OCI-LY7 (cell line): ENCODE data around the gene KIF15. TPM values are rescaled to one million over a fixed set of nuclear protein-coding genes. Genes with fewer than 3 reads are reported as not detected.

ENCODE experiments used
- BruUV-seq: library from RNA; stranded (reverse); fragments of 400-500 nt; replicated peaks from 2 replicates; lab custom pipeline; 2021; lab: Mats Ljungman, UMichigan
- CTCF ChIA-PET: fragments of 300-600 bp; sonication (Branson Sonifier 250); formaldehyde crosslinking; loops from one replicate; lab custom pipeline; 2022; ENCODE audit warnings: antibody characterized with exemption; ENCODE audit not compliant: unreplicated experiment; lab: Charles Lee
- POLR2A ChIA-PET: fragments of 300-600 bp; sonication (Branson Sonifier 250); formaldehyde crosslinking; loops from one replicate; lab custom pipeline; 2022; ENCODE audit warnings: antibody characterized with exemption; lab: Charles Lee
- DNase-seq: peaks from one replicate; pipeline ENCODE4 v3.0.0-alpha.2; 2015; ENCODE audit warnings: low spot score
- H2AFZ ChIP-seq: fragments of 200-600 bp; sonication (generic), shearing (Covaris generic); 2 replicates; pipeline ENCODE4 v1.6.1; 2014; ENCODE audit warnings: mild to moderate bottlenecking, antibody characterized with exemption, low read length, moderate library complexity
- H3K27ac ChIP-seq: fragments of 200-600 bp; sonication (generic); 2 replicates; pipeline ENCODE4 v1.5.1; 2014; ENCODE audit warnings: mixed run types, low read depth, mild to moderate bottlenecking, moderate library complexity, low read length, inconsistent platforms; ENCODE audit not compliant: poor library complexity, severe bottlenecking
- H3K36me3 ChIP-seq: fragments of 200-600 bp; sonication (generic); 2 replicates; pipeline ENCODE4 v1.6.1; 2014; ENCODE audit warnings: mild to moderate bottlenecking, antibody characterized with exemption, low read length, moderate library complexity, mixed read lengths; ENCODE audit not compliant: insufficient read depth
- H3K4me1 ChIP-seq: fragments of 200-600 bp; sonication (generic); 2 replicates; pipeline ENCODE4 v1.5.1; 2014; ENCODE audit warnings: mild to moderate bottlenecking, low read length; ENCODE audit not compliant: insufficient read depth, poor library complexity, severe bottlenecking
- H3K4me2 ChIP-seq: fragments of 200-600 bp; sonication (generic); 2 replicates; pipeline ENCODE4 v1.6.1; 2014; ENCODE audit warnings: mild to moderate bottlenecking, low read length
- H3K4me3 ChIP-seq: fragments of 200-600 bp; sonication (generic); 2 replicates; pipeline ENCODE4 v1.5.1; 2014; ENCODE audit warnings: mild to moderate bottlenecking, low read depth, low read length; ENCODE audit not compliant: poor library complexity, severe bottlenecking
- H3K79me2 ChIP-seq: fragments of 200-600 bp; sonication (generic); 2 replicates; pipeline ENCODE4 v1.6.1; 2016; ENCODE audit warnings: low read depth, mild to moderate bottlenecking, low read length, moderate library complexity, mixed read lengths; ENCODE audit not compliant: insufficient read depth
- H3K9me2 ChIP-seq: fragments of 200-600 bp; sonication (generic); 2 replicates; pipeline ENCODE4 v1.6.1; 2016; ENCODE audit warnings: mild to moderate bottlenecking, low read length, mixed read lengths; ENCODE audit not compliant: insufficient read depth
- H3K9me3 ChIP-seq: fragments of 200-600 bp; sonication (generic); 2 replicates; pipeline ENCODE4 v1.6.1; 2014; ENCODE audit warnings: mild to moderate bottlenecking, mixed run types, low read length, mixed read lengths
- H4K20me1 ChIP-seq: fragments of 200-600 bp; sonication (generic); 2 replicates; pipeline ENCODE4 v1.6.1; 2014; ENCODE audit warnings: mild to moderate bottlenecking, antibody characterized with exemption, low read length, moderate library complexity, mixed read lengths; ENCODE audit not compliant: insufficient read depth
- EZH2phosphoT487 ChIP-seq: fragments of 200-600 bp; sonication (generic); IDR thresholded peaks from 2 replicates; pipeline ENCODE4 v1.6.1; 2018; ENCODE audit warnings: low read depth, borderline replicate concordance, mild to moderate bottlenecking, mixed run types, antibody characterized with exemption, low read length, moderate library complexity, mixed read lengths
- intact Hi-C: fragments of 100-400 bp; cut with micrococcal nuclease; formaldehyde crosslinking; loops from one replicate; pipeline ENCODE4 v1.10.0; 2022; ENCODE audit not compliant: unreplicated experiment
- total RNA-seq, 2 experiments: library from RNA; depleted of rRNA in 1 of 2; stranded (reverse); fragments of >200 nt in 1 of 2; shearing (Covaris generic) in 1 of 2; gene quantifications; 2 replicates each; pipeline ENCODE4 v1.2.3, GENCODE V29; 2014 to 2022
- TF ChIP-seq, protein P1 (sequence below): fragments of 200-600 bp; sonication (generic); conservative IDR thresholded peaks from 2 replicates; pipeline ENCODE4 v1.5.1; 2014; ENCODE audit warnings: mild to moderate bottlenecking, antibody characterized with exemption, low read length, moderate library complexity, mixed read lengths

Gene KIF15
- total RNA-seq, 2 experiments from 2014 or later: 37.0 to 44.9 TPM

DNA sequence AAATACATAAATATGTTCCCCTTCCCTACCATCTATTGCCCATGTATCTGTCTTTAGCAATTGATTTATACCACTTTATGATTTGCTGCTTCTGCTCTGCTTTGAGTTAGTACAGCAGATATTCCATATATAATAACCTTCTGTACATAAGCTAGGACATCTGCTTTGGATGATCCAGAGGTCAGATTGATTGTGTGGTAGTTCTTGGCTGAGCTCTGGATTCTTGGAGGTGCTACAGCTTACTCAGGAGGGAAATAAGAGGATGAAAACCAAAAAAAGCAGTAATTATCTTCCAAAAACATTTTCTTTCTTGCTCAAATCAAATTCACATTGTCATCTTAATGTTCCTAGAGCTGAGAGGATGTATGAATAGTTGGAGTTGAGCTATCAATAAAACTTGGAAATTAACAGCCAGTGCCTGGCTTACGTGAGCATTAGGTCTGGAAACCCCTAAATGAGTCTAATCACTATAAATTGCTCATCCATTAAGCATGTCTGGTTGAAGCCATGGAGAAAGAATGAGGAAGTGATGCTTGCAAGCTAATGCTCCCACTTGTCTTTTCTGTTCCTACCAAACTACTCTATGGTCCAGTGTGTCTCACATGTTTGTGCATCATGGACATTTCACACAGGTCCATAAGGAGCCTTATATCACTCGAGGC is 63.8 kb downstream of the KIF15 start:
- Histone ChIP-seq H3K27ac (no peak overlapping the region), H4K20me1 (no peaks in the 10 kb centered on the region), H2AFZ (no peak overlapping the region), H3K9me3 (no peaks in the 10 kb centered on the region), H3K36me3 (peaks cover 78% of the 10 kb centered on the region), H3K79me2 (no peaks in the 10 kb centered on the region), H3K4me2 (no peak overlapping the region), H3K9me2 (no peaks in the 10 kb centered on the region), H3K4me3 (no peak overlapping the region), H3K4me1 (no peaks in the 10 kb centered on the region)
- BruUV-seq: no TSS peak
- no peak for DNase-seq
- intact Hi-C loops: no loop called here
- ChIA-PET CTCF (no interaction called here), POLR2A (no interaction called here)
- TF ChIP-seq, protein P1, sequence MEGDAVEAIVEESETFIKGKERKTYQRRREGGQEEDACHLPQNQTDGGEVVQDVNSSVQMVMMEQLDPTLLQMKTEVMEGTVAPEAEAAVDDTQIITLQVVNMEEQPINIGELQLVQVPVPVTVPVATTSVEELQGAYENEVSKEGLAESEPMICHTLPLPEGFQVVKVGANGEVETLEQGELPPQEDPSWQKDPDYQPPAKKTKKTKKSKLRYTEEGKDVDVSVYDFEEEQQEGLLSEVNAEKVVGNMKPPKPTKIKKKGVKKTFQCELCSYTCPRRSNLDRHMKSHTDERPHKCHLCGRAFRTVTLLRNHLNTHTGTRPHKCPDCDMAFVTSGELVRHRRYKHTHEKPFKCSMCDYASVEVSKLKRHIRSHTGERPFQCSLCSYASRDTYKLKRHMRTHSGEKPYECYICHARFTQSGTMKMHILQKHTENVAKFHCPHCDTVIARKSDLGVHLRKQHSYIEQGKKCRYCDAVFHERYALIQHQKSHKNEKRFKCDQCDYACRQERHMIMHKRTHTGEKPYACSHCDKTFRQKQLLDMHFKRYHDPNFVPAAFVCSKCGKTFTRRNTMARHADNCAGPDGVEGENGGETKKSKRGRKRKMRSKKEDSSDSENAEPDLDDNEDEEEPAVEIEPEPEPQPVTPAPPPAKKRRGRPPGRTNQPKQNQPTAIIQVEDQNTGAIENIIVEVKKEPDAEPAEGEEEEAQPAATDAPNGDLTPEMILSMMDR: no peak
- no peak for TF ChIP-seq EZH2phosphoT487

DNA sequence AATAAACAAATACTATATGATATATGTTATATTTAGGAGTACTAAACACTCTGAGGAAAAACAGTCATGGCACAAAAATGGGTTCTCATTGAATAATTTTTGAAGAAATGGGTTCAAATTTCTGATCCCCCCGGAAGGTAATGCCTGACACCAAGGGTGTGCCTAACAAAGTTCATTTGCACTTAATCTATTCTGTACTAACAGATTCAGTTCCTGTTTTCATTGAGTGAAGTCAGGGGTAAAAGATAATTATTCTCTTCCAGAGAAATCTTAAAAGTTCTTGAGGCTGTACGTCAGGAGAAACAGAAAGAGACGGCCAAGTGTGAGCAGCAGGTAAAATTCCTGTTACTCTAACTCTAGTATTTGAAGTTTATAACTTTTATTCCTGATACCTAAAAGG is 65.6 kb downstream of the KIF15 start:
- POLR2A ChIA-PET: no interaction called here
- TF ChIP-seq EZH2phosphoT487: no peak
- TF ChIP-seq, protein P1: no peak
- H2AFZ ChIP-seq: no peak overlapping the region

DNA sequence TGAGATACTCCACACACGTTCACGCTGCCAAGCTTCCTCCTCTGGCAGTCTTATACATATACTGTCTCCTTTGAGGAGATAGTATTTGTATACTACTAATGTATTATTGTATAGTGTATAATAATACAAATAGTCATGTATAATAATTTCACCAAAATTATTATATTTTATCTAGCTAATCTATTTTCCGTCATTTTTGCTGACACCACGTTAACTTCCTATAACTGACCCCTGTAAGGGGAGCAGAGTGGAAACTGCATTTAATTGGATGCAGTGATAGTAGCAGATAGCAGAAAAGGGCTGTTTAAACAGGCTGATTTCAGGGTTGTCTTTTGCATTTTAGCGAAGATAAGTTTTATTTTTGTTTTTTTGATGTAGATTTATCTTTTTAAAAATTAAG is 69.6 kb downstream of the KIF15 start:
- no peak overlapping the region for H2AFZ ChIP-seq
- H3K9me2 ChIP-seq: no peaks in the 10 kb centered on the region
- CTCF ChIA-PET: no interaction called here
- 0 out of 2 replicates have a peak, but pooled peaks cover 7% of the 10 kb centered on the region for H3K9me3 ChIP-seq
- no peaks in the 10 kb centered on the region for H3K4me1 ChIP-seq
- no peak overlapping the region for H3K4me3 ChIP-seq
- BruUV-seq: no TSS peak
- H3K36me3 ChIP-seq: peaks cover 89% of the 10 kb centered on the region
- DNase-seq: no peak
- intact Hi-C loops: no loop called here
- no peaks in the 10 kb centered on the region for H3K79me2 ChIP-seq
- TF ChIP-seq, protein P1: no peak
- no peak for TF ChIP-seq EZH2phosphoT487
- no peaks in the 10 kb centered on the region for H4K20me1 ChIP-seq
- H3K4me2 ChIP-seq: no peak overlapping the region
- POLR2A ChIA-PET: interaction anchor here (0.5 to 1.9 kb wide), 4 partner anchors 9 to 73 kb away, joined by 3 to 9 read pairs (median 3); no protein-coding TSS in a partner anchor
- no peak overlapping the region for H3K27ac ChIP-seq

More for the DNA sequence above, 65.6 kb downstream of the KIF15 start:
- no peaks in the 10 kb centered on the region for H3K9me2 ChIP-seq
- peaks cover 90% of the 10 kb centered on the region for H3K36me3 ChIP-seq
- no peaks in the 10 kb centered on the region for H3K9me3 ChIP-seq
- intact Hi-C loops: no loop called here
- no peak overlapping the region for H3K27ac ChIP-seq
- no peaks in the 10 kb centered on the region for H3K79me2 ChIP-seq
- DNase-seq: no peak
- no peaks in the 10 kb centered on the region for H3K4me1 ChIP-seq
- no peak overlapping the region for H3K4me2 ChIP-seq
- CTCF ChIA-PET: no interaction called here
- BruUV-seq: no TSS peak
- no peak overlapping the region for H3K4me3 ChIP-seq
- no peaks in the 10 kb centered on the region for H4K20me1 ChIP-seq
